Measurements from ENCODE around the gene DNAH14. TPM values are rescaled to one million over a fixed set of nuclear protein-coding genes. Genes with fewer than 3 reads are reported as not detected.

DNAH14 gene
- total RNA-seq, 4 donors from 2014 or later, result 1.5 to 14.1 (median 3.3) TPM

DNA sequence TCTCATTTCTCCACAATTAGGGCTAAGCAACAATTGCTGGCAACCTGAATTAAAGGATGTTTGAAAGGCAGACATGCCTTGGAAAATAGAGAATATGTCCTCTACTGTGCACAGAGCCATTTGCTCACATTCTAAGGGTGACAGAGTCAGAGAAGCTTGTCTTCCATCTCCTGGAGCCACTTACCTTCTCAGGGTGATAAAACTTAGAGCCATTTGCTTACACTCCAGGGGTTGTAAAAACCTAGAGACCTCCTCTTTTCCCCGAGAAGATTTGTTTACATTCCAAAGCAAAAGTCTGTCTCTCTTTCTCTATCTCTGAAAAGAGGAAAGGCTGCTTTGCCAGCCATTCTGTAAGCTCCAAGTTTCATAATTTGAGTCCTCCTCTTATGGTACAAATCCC is 437.1 kb downstream of the DNAH14 start:
- TF ChIP-seq, protein P1, sequence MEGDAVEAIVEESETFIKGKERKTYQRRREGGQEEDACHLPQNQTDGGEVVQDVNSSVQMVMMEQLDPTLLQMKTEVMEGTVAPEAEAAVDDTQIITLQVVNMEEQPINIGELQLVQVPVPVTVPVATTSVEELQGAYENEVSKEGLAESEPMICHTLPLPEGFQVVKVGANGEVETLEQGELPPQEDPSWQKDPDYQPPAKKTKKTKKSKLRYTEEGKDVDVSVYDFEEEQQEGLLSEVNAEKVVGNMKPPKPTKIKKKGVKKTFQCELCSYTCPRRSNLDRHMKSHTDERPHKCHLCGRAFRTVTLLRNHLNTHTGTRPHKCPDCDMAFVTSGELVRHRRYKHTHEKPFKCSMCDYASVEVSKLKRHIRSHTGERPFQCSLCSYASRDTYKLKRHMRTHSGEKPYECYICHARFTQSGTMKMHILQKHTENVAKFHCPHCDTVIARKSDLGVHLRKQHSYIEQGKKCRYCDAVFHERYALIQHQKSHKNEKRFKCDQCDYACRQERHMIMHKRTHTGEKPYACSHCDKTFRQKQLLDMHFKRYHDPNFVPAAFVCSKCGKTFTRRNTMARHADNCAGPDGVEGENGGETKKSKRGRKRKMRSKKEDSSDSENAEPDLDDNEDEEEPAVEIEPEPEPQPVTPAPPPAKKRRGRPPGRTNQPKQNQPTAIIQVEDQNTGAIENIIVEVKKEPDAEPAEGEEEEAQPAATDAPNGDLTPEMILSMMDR (IDR thresholded peaks at IDR 0.05; ENCODE audit: low read depth), result no peak

DNA sequence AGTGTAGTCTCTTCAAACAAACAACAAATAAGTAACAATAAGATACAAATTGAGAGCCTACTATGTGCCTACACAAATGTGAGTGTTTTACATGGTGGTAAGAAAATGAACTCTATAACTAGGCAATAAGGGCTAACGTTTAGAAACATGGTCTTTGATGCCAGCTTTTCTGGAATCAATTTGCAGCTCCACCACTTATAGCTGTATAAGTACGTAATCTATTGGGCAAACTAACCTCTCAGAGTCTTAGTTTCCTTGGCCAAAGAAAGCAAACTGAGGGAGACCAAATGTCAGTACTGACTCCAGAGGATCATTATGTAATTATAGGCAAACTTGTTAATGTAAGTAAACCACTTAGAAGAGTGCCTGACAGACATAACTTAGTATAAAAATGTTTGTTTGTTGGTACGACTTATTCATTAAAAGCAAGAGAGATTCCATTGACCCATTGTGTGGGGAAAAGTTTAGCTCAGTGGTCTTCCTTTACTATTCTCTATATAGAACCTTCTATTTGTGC is 438.6 kb downstream of the DNAH14 start:
- TF ChIP-seq, protein P1 (IDR thresholded peaks at IDR 0.05; ENCODE audit: low read depth), result no peak

DNA sequence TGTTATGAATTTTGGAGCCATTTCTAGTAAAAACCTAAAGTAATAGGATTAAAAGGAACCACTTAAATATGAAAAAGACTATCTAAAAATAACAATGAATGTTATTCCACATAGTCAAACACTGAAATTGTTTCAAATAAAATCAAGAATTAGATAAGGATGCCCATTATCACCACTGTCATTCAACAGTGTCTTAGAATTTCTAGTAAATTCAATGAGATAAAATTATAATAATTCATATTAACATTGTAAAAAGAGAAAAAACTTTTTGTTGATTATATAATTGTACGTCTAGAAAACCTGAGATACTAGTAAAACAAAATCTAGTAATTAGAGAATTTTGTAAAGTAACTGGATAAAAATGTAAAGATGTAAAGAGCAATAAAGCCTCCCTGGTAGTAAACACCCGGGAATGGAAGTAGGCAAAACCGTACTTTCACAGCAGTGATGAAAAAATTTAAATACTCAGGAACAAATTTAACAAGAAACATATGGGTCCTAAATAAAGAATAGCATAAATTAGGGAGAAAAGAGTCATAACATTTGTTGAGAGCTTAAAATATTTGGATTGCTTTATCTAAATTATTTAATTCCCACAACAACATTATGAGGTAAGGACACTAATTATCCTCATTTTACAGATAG is 442.0 kb downstream of the DNAH14 start:
- TF ChIP-seq, protein P1 (IDR thresholded peaks at IDR 0.05; ENCODE audit: low read depth), result no peak

DNA sequence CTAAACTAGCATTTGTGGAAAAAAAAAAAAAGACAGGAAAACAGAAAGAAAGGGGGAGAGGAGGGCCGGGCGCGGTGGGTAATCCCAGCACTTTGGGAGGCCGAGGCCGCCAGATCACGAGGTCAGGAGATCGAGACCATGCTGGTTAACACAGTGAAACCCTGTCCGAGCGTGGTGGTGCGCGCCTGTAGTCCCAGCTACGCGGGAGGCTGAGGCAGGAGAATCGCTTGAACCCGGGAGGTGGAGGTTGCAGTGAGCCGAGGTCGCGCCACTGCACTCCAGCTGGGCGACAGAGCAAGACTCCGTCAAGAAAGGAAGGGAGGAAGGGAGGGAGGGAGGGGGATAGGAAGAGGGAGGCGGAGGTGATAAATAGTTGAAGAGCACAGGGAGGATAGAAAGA is 443.7 kb downstream of the DNAH14 start:
- TF ChIP-seq, protein P1 (IDR thresholded peaks at IDR 0.05; ENCODE audit: low read depth), result no peak

DNA sequence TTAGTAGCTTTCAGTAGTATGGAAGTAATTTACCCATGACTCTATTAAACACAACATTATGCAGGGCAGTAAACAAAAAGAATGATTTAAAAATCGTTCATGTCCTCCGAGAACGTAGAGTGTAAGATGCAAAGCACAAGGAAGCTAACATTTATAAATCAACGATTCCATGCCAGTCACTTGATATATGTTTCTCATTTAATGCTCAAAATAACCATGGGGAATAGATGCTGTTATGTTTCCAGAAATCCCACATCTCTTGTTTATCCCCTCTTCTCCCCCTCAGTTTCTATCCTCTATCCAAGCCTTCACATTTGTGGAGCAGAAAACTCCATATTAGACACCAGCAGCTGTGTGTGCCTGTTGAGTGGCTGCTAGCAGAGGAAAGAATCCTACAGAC is 445.5 kb downstream of the DNAH14 start:
- TF ChIP-seq, protein P1 (IDR thresholded peaks at IDR 0.05; ENCODE audit: low read depth), result no peak

DNA sequence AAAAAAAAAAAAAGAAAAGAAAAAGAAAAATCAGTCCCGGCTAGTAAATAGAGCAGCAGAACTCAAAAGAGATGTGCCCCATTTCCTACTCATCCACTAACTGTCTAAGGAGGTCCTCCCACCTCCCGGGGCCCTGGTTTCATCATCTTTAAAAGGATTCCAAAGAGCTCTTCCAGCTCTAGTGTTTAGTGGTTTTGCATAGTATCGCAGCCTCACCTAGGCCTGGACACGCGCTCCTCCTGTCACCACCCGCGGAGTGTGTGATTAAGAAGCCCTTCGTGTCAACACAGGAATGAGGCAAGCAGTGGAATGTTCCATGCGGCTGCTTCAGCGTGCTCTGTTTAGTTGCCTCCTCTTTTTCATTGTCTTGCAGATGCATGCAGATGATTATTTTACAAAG is 449.4 kb downstream of the DNAH14 start:
- TF ChIP-seq, protein P1 (IDR thresholded peaks at IDR 0.05; ENCODE audit: low read depth), result no peak

DNA sequence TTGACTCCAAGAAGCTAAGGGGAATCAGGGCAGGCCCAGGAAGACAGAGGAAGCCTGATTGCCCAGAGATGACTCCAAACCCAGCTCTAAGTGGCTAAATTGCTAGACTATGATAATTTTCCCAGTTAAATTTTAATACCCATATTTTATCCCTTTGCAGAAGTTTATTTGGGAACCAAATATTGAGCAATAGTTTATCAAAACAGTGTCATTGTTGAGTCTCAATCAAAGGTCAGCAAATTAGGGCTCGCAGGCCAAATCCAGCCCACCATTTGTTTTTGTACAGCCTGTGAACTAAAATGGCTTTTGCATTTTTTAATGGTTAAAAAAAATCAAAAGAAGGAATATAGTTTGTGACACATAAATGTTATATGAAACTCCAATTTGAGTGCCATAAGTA is 451.2 kb downstream of the DNAH14 start:
- TF ChIP-seq, protein P1 (IDR thresholded peaks at IDR 0.05; ENCODE audit: low read depth), result no peak
